Activated CD4-positive, alpha-beta T cell treated with anti-CD3 and anti-CD28 coated beads, Interleukin-2, Interleukin-6, amounts not matched to agents 100 ng/mL and 50 ng/mL, durations not matched to agents 16 hours and 8 hours (primary cell): ENCODE data around the gene SLC38A10.

Source experiments
- DNase-seq: peaks from one replicate; pipeline ENCODE4 v3.0.0-alpha.2; 2020

The SLC38A10 gene

DNA sequence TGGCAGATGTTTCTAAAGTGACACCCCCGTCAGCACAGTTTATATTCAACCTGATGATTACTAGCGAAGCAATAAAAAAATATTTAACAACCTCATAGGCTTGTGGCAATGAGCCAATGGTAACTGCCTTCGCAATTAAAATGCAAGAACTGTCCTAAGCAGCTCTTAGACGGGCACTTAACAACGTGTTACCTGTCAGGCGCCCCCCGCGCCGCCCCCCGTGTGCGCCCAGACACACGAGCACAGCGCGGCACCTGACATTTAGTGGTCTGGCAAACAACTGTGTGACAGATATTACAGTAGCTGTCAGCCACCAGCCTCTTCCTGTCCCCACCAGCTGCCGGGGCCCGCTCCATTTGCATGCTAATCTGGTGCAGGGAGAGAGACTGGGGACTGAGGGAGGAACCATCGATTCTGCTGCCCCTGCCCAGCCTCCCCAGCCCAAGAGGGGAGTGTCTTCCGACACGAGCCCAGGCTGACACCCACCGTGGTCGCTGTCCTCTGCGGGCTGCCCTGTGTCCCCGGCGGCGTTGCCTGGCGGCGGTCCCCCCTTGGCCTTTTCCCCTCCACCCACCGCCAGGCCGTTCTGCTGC, 43.3 kb downstream of the SLC38A10 start:
- DNase-seq: no peak

DNA sequence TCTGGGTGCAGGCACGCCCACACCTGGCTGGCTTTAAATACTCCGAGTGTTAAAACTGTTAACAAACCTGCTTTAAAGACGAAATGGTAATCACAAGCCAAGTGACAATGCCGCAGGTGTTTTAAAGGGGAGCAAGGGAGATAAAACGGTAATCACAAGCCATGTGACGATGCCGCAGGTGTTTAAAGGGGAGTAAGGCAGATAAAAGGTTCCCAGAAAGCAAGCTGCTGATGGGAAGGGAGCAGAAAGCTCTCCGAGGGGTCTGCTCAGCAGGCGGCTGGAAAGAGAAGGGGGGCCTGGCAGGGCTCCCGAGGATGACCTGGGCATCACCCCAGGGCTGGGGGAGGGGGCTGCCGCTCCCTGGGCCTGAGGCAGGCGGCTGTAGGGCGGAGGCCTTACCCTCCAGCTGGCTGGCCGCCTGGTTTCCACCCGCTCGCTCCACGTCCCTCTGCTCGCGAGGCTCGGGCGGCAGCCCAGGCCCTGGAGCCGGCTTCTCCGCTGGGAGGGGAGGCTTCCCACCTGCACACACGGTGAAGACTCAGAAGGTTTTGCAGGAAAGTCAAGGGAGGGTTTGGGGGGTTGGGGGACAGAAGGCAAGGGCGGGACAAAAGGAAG, 43.9 kb downstream of the SLC38A10 start:
- no peak for DNase-seq

DNA sequence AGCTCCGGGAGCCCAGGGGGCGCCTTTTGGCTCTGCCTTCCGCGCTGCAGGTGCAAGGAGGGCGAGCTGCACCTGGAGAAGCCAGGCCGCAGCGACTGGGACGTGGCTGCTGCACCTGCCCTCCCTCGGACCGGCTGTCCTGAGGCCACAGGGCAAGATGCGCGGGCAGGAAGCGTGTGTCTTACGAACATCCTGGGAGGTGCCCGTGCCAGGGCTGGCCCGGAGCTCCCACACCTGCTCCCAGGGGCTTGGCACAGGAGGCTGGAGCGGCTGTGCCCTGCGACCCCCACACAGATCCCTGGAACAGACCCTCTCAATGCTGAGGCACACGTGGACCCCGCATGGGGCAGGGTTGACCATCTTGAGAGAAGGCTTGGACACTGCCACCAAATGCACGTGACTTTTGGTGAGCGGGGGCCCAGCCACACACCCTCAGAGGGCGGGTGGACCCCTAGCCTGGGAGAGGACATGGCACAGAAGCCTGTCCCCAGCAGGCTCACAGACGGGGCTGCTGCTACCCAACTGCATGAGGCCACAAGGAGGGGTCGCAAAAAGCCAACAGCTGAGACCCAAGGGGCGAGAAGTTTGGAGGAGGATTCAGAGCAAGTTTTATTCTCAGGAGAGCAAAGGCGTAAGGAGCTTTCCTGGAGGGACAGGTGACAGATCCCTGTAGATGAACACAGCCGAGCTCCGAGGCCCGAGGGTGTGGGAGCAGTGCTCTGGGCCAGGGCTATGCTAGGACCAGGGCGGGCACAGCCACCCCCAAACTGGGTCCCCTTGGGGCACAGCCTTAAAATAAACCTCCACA, 44.6 kb downstream of the SLC38A10 start:
- no peak for DNase-seq

DNA sequence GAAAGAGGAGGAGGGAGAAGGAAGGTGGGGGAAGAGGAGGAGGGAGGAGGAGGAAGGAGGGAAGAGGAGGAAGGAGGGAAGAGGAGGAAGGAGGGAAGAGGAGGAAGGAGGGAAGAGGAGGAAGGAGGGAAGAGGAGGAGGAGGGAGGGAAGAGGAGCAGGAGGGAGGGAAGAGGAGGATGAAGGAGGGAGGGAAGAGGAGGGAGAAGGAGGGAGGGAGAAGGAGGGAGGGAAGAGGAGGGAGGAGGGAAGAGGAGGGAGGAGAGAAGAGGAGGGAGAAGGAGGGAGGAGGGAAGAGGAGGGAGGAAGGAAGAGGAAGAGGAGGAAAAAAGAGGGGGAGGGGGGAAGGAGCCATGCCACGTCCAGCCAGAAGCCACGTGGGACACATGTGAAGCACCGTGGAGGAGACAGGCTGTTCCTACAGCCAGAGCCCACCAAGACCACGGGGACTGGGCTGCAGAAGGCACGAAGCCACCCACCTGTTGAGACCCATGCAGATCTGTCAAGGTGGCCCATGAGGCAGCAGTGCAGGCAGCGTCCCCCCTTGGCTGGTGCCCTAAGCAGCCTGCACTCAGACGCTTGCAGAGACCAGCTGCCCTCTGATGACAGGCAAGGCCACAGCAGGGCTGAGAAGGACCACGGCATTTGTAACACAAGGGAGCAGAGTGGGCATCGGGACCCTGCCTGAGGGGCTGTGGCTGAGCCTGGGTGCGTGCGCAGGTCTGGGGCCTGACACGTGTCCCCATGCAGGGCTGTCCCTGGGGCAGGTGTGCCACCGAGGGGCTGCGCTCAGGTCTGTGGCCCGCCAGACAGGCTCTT, 45.7 kb downstream of the SLC38A10 start:
- DNase-seq: no peak

DNA sequence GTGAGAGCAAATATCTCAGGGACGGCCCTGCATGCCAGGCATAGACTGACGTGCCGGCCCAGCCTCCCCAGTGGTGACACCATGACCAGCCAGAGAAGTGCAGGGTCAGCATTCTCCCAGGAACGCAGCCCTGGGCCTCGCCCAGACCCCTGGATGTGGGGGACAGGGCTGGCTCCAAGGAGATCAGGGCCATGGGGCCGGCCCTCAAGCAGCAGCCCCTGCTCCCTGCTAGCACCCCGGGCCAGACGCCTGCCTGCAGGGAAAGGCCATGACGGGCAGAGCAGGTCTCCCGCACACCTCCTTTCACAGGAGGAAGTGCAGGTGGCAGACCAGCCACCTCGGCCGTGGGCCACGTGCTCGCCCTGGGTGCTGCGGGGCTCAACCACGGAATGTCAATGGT, 46.5 kb downstream of the SLC38A10 start:
- no peak for DNase-seq

DNA sequence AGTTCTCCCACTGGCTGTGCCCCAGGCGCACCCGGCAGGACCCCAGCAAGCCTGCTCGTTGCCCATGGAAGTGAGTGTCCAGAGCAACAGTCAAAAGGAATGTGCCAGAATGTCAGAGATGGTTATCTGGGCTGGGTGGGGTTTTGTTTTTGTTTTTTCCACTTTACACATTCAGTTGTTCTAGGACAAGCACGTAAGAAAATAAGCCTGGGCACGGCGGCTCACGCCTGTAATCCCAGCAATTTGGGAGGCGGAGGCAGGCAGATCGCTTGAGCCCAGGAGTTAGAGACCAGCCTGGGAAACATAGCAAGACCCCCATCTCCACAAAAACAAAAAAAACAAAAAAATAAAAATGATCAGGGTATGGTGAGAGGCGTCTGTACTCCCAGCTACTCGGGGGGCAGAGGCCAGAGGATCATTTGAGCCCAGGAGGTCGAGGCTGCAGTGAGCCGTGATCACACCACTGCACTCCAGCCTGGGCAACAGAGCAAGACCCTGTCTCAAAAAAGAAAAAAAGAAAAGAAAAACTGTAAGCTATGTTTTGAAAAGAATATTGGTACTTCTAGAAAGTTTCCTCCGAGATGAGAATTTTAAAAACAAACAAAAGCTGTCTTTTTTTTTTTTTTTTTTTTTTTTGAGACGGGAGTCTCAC, 47.6 kb downstream of the SLC38A10 start:
- no peak for DNase-seq

DNA sequence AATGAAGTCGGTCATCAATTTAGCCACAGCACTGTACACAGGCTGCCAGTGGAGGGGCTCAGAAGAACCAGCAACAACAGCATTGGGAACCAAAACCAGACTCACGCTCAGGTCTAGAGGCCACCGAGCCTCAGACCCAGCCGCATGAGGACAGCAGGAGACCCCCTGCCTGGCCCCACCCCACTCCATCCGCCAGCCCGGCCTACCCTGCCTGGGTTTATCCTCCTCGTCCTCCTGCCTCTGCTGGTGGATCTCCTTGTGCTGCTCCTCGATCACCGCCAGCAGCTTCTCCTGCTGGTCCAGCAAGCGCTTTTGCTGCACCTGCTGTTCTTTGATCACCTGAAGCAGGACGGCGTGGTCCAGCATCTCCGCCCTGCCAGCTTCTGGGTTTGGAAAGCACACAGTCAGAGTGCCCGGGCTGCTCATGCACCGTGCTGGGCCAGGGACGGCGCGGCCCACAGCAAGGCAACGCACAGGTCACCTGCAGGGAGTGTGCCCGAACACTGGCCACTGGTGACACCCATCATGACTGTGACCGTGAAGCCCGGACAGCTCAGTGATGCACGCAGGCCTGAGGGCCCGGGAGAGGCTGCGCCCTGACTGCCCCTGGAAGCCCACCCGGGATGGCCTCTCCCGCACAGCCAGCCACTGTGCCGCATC, 48.3 kb downstream of the SLC38A10 start:
- DNase-seq: no peak

DNA sequence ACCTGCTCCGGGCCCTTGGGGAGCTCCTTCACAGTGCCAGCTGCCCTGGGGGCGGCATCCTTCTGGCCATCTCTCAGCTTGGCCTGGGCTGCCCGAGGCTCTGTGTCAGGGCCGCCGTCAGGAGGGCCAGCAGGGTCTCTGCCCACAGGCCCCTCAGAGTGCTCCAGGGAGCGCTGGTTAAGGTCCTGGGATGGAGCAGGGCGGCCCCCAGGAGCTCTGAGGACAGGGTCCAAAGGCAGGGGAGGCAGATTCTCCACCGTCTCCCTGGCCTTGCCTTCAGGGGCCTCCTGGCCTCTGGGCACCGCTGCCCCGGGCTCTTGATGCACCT, 48.8 kb downstream of the SLC38A10 start:
- DNase-seq: no peak

DNA sequence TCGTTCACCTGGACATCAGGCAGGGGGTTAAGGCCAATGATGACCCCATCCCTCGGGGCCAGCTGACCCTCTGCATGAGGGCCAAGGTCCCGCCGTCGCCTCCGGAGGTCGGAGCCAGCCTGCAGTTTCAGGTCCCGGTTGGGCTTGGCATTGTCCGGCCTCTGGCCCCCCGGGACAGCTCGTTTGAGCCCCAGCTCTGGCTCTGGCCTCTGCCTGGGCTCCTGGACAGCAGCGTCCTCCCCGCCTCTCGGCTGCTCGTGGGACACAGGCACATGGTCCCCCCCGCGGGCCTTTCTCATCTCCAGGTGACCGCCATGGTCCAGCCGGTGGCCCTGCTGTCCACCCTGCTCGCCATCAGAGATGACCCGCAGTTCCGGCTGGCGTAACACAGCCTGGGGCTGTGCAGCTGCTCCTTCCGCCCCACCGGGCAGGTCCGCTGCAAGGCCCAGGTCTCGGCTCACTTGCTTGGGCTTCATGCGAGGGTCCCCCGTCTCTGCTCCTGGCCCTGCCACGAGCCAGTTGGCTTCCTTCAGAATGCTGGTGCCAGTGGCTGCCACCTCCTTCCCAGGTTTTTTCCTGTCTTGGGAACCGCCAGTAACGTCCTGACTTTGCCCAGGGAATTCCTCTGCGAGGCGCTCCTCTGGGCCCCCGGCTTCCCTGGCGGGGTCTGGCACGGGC, 49.3 kb downstream of the SLC38A10 start:
- no peak for DNase-seq

DNA sequence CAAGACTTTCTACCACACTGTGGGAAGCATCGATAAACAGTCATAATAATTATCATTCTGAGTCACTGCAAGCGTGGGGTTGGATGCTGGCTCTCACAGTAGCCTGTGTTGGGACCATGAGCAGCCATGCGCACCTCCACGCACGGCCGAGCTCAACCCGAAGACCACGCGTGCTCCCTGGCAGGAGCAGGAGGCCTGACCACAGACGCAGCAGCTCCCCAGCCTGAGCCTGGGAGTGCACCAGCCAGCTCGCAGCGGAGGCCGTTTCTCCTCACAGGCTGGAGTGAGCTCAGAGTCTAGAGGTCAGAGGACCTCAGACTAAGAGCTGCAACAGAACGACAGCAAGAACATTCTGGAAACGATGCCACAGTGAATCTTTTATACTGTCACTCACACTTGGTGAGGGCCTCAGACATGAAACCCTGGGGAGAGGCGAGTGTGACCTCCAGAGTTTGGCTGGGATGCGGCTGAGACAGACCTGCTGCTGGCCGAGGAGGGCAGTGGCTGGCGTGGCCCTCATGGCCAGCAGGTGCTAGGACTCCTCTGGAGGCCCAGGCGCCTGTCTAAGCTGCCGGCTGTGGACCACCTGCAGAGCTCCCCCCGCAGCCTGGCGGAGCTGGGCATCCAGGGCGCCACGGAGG, 50.0 kb downstream of the SLC38A10 start:
- peak; percentile 62 for DNase-seq

DNA sequence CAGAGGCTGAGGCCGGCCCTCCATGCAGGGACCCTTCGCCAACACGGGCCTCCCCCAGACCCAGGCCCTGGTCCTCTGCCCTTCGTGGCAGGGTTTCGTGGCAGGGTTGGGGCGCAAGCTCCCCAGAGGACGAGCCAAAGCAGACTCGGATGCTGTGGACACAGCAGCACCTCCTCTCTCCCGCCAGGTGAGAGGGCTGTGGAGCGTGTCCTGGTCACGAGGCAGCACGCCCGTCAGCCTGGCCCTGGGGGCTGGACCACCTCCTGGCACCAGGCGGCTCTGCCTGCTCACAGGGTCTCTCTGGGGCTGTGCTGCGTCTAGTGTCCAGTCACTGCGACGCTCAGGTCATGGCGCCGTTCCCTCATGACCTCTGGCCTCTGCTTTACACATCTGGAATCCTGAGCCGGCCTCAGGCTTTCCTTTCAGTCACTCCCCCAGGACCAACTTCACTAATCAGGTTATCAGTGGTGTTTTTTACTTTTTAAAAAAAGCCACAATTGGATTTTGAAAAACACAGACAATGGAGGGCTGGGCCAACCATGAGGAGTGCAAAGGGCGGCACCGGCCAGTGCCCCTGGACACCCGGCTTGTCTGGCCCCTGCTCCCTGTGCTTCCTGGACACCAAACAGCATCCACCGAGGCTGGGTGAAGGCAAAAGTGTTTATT, 50.6 kb downstream of the SLC38A10 start:
- DNase-seq: no peak

DNA sequence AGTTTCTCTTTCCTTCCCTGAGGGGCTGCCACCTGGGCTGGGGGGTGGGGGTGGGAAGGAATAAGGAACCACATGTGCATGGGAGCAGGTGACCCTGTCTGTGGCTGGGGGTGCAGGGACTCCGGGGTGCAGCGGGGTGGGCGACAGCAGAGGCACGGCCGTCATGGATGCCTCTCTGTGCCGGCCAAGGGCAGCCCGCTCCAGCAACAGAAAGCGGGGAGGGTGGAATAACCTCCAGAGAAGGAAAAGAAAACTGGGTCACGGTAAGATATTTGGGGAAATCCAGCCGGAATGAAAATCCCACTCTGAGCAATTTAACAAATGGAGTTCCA, 51.8 kb downstream of the SLC38A10 start:
- no peak for DNase-seq

DNA sequence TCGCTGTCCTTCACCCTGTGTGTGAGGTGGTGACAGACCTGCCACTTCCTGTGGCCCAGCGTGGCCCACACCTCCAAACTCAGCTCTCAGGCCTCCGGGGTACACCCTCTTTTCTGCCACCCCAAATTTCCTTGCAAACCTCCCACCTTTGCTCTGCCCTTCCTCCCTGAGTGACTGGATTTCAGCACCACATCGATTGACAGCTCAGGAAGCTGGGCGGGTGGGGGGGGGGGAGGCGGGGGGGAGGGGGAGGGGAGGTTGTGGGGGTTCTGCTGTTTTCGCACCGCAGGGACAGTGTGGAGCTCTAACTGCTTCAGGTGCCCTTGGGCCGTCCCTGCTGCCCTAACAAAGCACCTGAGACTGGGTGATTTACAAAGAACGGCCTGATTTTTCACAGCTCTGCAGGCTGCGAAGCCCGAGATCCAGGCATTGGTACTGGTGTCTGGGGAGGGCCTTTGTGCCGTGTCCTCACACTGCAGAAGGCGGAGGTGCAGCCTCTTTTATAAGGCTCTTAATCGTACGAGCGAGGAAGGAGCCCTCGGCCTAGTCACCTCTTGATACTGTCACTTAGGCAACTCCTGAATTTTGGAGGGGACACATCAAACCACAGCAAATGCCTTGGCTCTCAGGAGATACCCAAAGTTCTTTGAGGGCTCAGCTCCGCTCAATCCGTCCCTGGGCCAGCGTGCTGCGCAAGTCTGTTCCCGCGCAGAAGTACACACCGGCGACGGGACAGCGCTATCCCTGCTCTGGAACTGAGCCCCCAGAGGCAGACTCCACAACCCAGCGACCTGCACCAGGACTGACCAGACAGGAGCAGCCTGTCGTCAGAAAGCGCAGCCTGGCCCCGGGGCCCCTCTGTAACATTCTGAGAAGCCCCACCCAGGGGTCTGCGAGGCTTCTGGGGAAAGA, 52.4 kb downstream of the SLC38A10 start:
- no peak for DNase-seq

DNA sequence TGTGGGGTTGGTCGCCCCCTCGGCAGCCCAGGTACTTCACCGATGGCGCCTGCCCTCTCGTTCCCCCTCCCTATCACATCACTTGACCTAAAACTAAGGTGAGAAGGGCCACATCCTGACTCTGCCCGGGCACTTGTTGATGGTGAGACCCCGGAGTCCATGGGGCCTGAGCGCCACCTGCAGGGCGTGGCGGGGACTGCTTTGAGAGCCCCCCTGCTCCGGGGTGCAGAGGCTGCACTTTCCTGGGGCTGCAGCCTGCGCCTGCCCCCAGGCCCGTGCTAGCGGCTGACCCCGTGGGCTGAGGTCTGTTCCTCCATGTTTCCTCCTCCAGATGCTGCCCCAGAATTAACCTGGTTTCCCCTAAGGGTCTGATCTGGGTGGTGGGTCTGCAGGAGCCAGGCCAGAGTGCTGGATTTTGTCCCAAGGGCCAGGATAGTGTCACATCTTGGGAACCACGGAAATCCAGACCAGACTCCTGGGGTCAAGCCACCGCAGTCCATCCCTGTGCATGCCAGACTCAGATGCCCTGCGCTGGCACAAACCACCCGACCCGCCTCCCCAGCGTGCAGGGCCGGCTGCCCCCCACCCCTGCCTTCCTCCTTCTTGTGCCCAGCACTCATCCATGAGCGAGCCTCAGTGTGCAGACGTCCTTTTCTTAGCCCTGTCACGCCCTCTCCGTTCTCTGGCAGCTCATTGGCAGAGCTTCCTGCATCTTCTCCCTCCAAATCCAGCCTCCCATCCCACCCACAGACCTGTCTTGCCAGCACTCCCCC, 53.3 kb downstream of the SLC38A10 start:
- DNase-seq: peak; percentile 77

DNA sequence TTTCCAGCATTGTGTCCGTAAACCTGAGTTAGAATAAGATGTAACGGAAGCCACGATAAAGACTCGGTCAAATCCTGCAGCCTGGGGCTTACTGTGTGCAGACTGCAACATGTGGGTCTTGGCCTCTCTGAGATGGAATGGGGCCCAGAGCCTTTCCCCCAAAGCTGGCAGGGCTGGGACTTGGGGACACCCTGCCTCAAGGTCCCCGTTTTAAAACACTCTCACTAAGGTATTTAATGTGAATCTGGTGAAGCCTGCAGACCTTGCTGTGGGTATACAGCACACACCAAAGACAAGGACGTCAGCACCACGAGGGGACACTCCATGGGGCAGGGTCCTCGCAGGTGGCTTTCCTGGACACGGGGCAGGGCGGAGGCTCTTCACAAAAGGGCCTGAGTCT, 53.9 kb downstream of the SLC38A10 start:
- no peak for DNase-seq

DNA sequence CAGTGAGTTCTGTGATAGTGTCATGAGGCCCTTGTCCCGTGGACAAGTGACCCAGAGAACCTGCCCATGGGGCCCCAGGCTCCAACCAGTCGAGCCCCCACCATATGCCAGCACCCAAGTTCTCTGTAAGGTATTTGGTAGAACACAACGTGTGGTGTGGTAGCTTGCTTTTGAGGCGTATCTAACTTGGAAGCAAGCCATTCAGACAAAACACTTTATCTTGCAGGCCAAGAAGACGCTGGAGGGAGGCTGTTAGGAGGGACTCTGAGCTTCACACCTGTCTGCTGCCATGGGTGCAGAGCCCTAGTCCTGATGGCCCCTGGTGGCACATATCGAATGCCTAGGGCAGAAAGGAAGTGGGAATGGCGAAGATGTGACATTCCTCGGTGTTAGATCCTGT, 54.3 kb downstream of the SLC38A10 start:
- no peak for DNase-seq

DNA sequence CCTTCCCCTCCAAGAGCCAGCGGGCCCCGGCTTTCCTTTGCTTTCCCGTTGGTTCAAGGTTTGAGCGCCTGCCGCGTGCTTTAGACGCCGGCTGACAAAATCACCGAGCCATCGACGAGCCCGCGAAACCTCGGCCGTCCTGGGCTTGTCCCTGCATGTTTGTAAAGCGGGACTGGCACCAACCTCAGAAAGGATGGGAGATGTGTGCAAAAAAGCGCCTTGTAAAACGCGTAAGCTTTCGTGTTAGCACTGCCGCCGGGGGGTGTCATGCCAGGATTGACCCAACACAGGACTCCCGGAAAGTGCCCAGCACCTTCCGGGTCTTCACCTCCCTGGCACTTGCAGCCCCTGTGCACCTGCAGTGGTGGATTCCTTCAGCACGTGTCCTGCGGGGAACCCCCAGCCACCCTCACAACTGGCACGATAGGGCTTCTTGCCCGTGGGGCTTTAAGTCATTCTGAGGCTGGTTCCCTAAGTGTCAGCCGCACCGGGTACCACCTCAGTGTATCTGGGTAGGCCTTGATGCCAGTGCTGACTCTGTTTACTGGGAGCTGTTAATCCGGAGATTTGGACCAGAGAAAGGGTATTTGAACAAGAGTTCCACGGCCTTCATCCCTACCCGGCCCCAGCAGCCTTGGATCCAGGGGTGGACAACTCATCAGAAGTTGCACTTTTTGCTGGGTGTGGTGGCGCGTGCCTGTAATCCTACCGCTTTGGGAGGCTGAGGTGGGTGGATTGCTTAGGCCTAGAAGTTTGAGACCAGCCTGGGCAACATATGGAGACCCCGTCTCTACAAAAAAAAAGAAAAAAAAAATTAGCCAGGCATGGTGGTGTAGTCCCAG, 55.2 kb downstream of the SLC38A10 start:
- peak; percentile 71 for DNase-seq
